H9 (cell line): ENCODE results near the gene CSNK1A1. TPM values are rescaled to one million over a fixed set of nuclear protein-coding genes. Genes with fewer than 3 reads are reported as not detected.

Experiments
- DNase-seq: peaks from one replicate; pipeline ENCODE4 v3.0.0-alpha.2; 2017
- H2AFZ ChIP-seq: one replicate; pipeline ENCODE4 v1.6.1; 2013; ENCODE audit warnings: mild to moderate bottlenecking, low read length, control low read depth, moderate library complexity
- H2AK5ac ChIP-seq: 2 replicates; pipeline ENCODE4 v1.6.1; 2013; ENCODE audit warnings: low read length, control low read depth, mixed read lengths; ENCODE audit not compliant: insufficient read length
- H2BK120ac ChIP-seq: one replicate; pipeline ENCODE4 v1.6.1; 2013; ENCODE audit warnings: low read depth, mild to moderate bottlenecking, low read length, control low read depth, inconsistent platforms; ENCODE audit not compliant: poor library complexity, severe bottlenecking
- H2BK12ac ChIP-seq: 2 replicates; pipeline ENCODE4 v1.6.1; 2013; ENCODE audit warnings: low read length, control low read depth, mixed read lengths, low read depth; ENCODE audit not compliant: insufficient read length
- H2BK15ac ChIP-seq: 2 replicates; pipeline ENCODE4 v1.6.1; 2013; ENCODE audit warnings: low read depth, low read length, control low read depth
- H2BK20ac ChIP-seq: one replicate; pipeline ENCODE4 v1.6.1; 2013; ENCODE audit warnings: low read depth, mild to moderate bottlenecking, low read length, control low read depth, inconsistent platforms; ENCODE audit not compliant: poor library complexity, severe bottlenecking
- H2BK5ac ChIP-seq: 2 replicates; pipeline ENCODE4 v1.6.1; 2013; ENCODE audit warnings: low read length, control low read depth, mixed read lengths; ENCODE audit not compliant: insufficient read length
- H3K14ac ChIP-seq: 2 replicates; pipeline ENCODE4 v1.6.1; 2013; ENCODE audit warnings: low read length, control low read depth; ENCODE audit not compliant: insufficient read depth
- H3K18ac ChIP-seq: 2 replicates; pipeline ENCODE4 v1.6.1; 2013; ENCODE audit warnings: low read depth, mild to moderate bottlenecking, mixed read lengths, low read length, control low read depth; ENCODE audit not compliant: insufficient read length
- H3K23ac ChIP-seq: 2 replicates; pipeline ENCODE4 v1.6.1; 2013; ENCODE audit warnings: low read length, control low read depth, mixed read lengths, low read depth; ENCODE audit not compliant: insufficient read length
- H3K23me2 ChIP-seq: 2 replicates; pipeline ENCODE4 v1.6.1; 2013; ENCODE audit warnings: low read depth, mild to moderate bottlenecking, mixed read lengths, low read length, control low read depth; ENCODE audit not compliant: insufficient read length, poor library complexity, severe bottlenecking
- H3K27ac ChIP-seq: 2 replicates; pipeline ENCODE4 v1.5.1; 2013; ENCODE audit warnings: low read length, control low read depth, mixed read lengths, low read depth; ENCODE audit not compliant: insufficient read length
- H3K27me3 ChIP-seq: 2 replicates; pipeline ENCODE4 v1.6.1; 2013; ENCODE audit warnings: low read length, control low read depth, inconsistent platforms; ENCODE audit not compliant: insufficient read depth
- H3K4ac ChIP-seq: 2 replicates; pipeline ENCODE4 v1.6.1; 2013; ENCODE audit warnings: low read depth, mild to moderate bottlenecking, control low read depth, inconsistent platforms, low read length, moderate library complexity
- H3K4me1 ChIP-seq: 2 replicates; pipeline ENCODE4 v1.6.1; 2013; ENCODE audit warnings: low read length, control low read depth, inconsistent platforms; ENCODE audit not compliant: insufficient read depth
- H3K4me2 ChIP-seq: 2 replicates; pipeline ENCODE4 v1.6.1; 2013; ENCODE audit warnings: low read length, control low read depth, mixed read lengths; ENCODE audit not compliant: insufficient read length, insufficient read depth
- H3K56ac ChIP-seq: 2 replicates; pipeline ENCODE4 v1.6.1; 2013; ENCODE audit warnings: low read depth, mild to moderate bottlenecking, mixed read lengths, low read length, control low read depth; ENCODE audit not compliant: insufficient read length
- H3K79me1 ChIP-seq: 2 replicates; pipeline ENCODE4 v1.6.1; 2013; ENCODE audit warnings: low read depth, mild to moderate bottlenecking, moderate library complexity, low read length, control low read depth, inconsistent platforms; ENCODE audit not compliant: insufficient read depth, poor library complexity, severe bottlenecking
- H3K79me2 ChIP-seq: 2 replicates; pipeline ENCODE4 v1.6.1; 2013; ENCODE audit warnings: low read length, control low read depth, inconsistent platforms; ENCODE audit not compliant: insufficient read depth
- H3K9ac ChIP-seq: 2 replicates; pipeline ENCODE4 v1.6.1; 2013; ENCODE audit warnings: low read length, control low read depth, mixed read lengths; ENCODE audit not compliant: insufficient read length; ENCODE audit errors: extremely low read depth
- H3K9me3 ChIP-seq: one replicate; pipeline ENCODE4 v1.6.1; 2013; ENCODE audit warnings: low read depth, low read length, inconsistent platforms; ENCODE audit not compliant: control insufficient read depth
- H3T11ph ChIP-seq: one replicate; pipeline ENCODE4 v1.6.1; 2013; ENCODE audit warnings: mild to moderate bottlenecking, low read length, control low read depth, inconsistent platforms
- H4K20me1 ChIP-seq: one replicate; pipeline ENCODE4 v1.6.1; 2013; ENCODE audit not compliant: control insufficient read depth, insufficient read length, insufficient read depth
- H4K5ac ChIP-seq: 2 replicates; pipeline ENCODE4 v1.6.1; 2013; ENCODE audit warnings: low read depth, mild to moderate bottlenecking, mixed read lengths, low read length, control low read depth; ENCODE audit not compliant: insufficient read length
- H4K8ac ChIP-seq: replicated peaks from 2 replicates; pipeline ENCODE4 v1.6.1; 2013; ENCODE audit warnings: low read length, control low read depth, mixed read lengths, low read depth; ENCODE audit not compliant: insufficient read length
- H4K91ac ChIP-seq: 2 replicates; pipeline ENCODE4 v1.6.1; 2013; ENCODE audit warnings: low read depth, mild to moderate bottlenecking, moderate library complexity, mixed read lengths, low read length, control low read depth; ENCODE audit not compliant: insufficient read length
- H3K27ac Mint-ChIP-seq, 3 experiments: 2 replicates in 2 of 3; 3 replicates in 1 of 3; pipeline ENCODE4 v1.8.0; 2020 to 2021; ENCODE audit warnings: mixed read lengths in 3 of 3, mild to moderate bottlenecking in 1 of 3, moderate library complexity in 1 of 3
- H3K27me3 Mint-ChIP-seq: 2 replicates; pipeline ENCODE4 v1.8.0; 2021; ENCODE audit warnings: low read depth, mild to moderate bottlenecking, moderate library complexity, mixed read lengths
- H3K36me3 Mint-ChIP-seq, 3 experiments: 2 replicates in 2 of 3; 3 replicates in 1 of 3; pipeline ENCODE4 v1.8.0; 2020 to 2021; ENCODE audit warnings: low read depth in 3 of 3, mixed read lengths in 3 of 3; ENCODE audit not compliant: insufficient read depth in 1 of 3
- H3K4me1 Mint-ChIP-seq, 2 experiments: 2 replicates each; pipeline ENCODE4 v1.8.0; 2020; ENCODE audit warnings: mixed read lengths in 2 of 2
- H3K4me3 Mint-ChIP-seq, 2 experiments: 2 replicates in 1 of 2; 3 replicates in 1 of 2; pipeline ENCODE4 v1.8.0; 2020 to 2021; ENCODE audit warnings: mild to moderate bottlenecking in 2 of 2, mixed read lengths in 2 of 2, moderate library complexity in 1 of 2
- H3K9me3 Mint-ChIP-seq, 2 experiments: 2 replicates in 1 of 2; 3 replicates in 1 of 2; pipeline ENCODE4 v1.8.0; 2020; ENCODE audit warnings: mild to moderate bottlenecking in 2 of 2, mixed read lengths in 2 of 2, moderate library complexity in 1 of 2
- WGBS: extraction: QIAGEN DNeasy Blood & Tissue Kit; methylation state at CpG from one replicate; pipeline ENCODE4 v1.1.7; 2013; ENCODE audit warnings: missing lambda C conversion rate, low lambda C conversion rate, mixed read lengths; ENCODE audit not compliant: insufficient read length; ENCODE audit errors: extremely low coverage; 5-methylcytosine and 5-hydroxymethylcytosine counted together
- total RNA-seq: library from RNA; stranded (reverse); gene quantifications from 2 replicates; pipeline ENCODE4 v1.2.1, GENCODE V29; 2021
- TF ChIP-seq, protein P1 (sequence below): fragments of 200-600 bp; sonication (generic); conservative IDR thresholded peaks from 3 replicates; pipeline ENCODE4 v1.8.0; 2021; ENCODE audit warnings: antibody characterized with exemption, mild to moderate bottlenecking

The CSNK1A1 gene
- total RNA-seq, 1 experiment from 2014 or later: 310 TPM

GRCh38 chr5:149466457-149466972 is 84.7 kb downstream of the CSNK1A1 start:
- Histone ChIP-seq H3K9me3 (no peaks in the 10 kb centered on the region), H3K79me2 (no peaks in the 10 kb centered on the region), H4K5ac (no peak overlapping the region), H3K79me1 (no peaks in the 10 kb centered on the region), H4K8ac (no peak overlapping the region), H3K27ac (no peak overlapping the region), H3K56ac (no peak overlapping the region), H4K20me1 (no peaks in the 10 kb centered on the region), H3K18ac (no peak overlapping the region), H3K4me1 (no peaks in the 10 kb centered on the region), H3K4me2 (no peak overlapping the region), H2BK5ac (no peak overlapping the region), H3K14ac (peak overlapping the region; percentile 78), H3T11ph (no peak overlapping the region), H3K4ac (no peak overlapping the region), H3K9ac (no peak overlapping the region), H4K91ac (no peak overlapping the region), H2AFZ (no peak overlapping the region), H2AK5ac (no peak overlapping the region), H2BK20ac (no peak overlapping the region), H2BK120ac (no peak overlapping the region), H2BK15ac (no peak overlapping the region), H2BK12ac (no peak overlapping the region), H3K23ac (no peak overlapping the region), H3K23me2 (no peaks in the 10 kb centered on the region), H3K27me3 (no peaks in the 10 kb centered on the region)
- Mint-ChIP-seq H3K4me1 (peaks cover 8 to 11% of the 10 kb centered on the region in 2 experiments), H3K27ac (no peak overlapping the region), H3K27me3 (no peaks in the 10 kb centered on the region), H3K9me3 (no peaks in the 10 kb centered on the region), H3K4me3 (no peak overlapping the region), H3K36me3 (no peaks in the 10 kb centered on the region)
- whole genome bisulfite sequencing: no CpG with 5 or more reads among the region's 17 CpGs
- TF ChIP-seq, protein P1, sequence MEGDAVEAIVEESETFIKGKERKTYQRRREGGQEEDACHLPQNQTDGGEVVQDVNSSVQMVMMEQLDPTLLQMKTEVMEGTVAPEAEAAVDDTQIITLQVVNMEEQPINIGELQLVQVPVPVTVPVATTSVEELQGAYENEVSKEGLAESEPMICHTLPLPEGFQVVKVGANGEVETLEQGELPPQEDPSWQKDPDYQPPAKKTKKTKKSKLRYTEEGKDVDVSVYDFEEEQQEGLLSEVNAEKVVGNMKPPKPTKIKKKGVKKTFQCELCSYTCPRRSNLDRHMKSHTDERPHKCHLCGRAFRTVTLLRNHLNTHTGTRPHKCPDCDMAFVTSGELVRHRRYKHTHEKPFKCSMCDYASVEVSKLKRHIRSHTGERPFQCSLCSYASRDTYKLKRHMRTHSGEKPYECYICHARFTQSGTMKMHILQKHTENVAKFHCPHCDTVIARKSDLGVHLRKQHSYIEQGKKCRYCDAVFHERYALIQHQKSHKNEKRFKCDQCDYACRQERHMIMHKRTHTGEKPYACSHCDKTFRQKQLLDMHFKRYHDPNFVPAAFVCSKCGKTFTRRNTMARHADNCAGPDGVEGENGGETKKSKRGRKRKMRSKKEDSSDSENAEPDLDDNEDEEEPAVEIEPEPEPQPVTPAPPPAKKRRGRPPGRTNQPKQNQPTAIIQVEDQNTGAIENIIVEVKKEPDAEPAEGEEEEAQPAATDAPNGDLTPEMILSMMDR: no peak
- no peak for DNase-seq
